C4-2B (cell line): ENCODE data around the gene SLC26A9.

Experiments
- ZFX ChIP-seq: fragments of 450-650 bp; IDR thresholded peaks from 2 replicates; pipeline ENCODE4 v1.6.1; 2017
- TF ChIP-seq, protein P1 (sequence below): fragments of 450-650 bp; conservative IDR thresholded peaks from 2 replicates; pipeline ENCODE4 v1.5.1; 2017; ENCODE audit warnings: mild to moderate bottlenecking

DNA sequence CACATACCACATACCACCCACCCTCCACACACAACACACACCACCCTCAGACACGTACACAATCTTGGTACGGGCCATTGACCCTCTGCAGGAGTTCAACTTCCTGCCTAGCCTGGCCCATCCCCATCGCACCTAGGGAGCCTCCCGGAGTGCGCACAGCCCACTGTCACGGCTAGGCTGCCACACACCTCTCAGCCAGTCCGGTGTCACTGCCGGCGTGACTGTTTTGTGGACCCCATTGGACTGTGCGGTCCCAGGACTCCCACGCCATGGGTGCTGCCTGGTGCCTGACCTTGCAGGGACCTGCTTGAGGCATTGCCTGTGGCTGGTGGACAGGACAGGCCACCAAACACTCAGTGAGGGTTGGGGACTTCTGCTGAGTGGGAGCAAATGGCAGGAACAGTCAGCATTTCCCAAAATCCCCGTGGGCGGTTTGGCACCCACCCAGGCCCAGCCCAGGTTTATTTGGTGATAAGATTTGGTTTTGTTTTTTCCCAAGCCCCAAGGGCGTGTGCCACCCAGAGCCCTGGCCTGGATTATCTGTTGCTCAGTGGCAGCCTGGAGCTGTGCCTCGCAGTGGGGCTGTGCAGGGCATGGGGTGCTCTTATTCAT is 32.2 kb upstream of the SLC26A9 start:
- TF ChIP-seq, protein P1, sequence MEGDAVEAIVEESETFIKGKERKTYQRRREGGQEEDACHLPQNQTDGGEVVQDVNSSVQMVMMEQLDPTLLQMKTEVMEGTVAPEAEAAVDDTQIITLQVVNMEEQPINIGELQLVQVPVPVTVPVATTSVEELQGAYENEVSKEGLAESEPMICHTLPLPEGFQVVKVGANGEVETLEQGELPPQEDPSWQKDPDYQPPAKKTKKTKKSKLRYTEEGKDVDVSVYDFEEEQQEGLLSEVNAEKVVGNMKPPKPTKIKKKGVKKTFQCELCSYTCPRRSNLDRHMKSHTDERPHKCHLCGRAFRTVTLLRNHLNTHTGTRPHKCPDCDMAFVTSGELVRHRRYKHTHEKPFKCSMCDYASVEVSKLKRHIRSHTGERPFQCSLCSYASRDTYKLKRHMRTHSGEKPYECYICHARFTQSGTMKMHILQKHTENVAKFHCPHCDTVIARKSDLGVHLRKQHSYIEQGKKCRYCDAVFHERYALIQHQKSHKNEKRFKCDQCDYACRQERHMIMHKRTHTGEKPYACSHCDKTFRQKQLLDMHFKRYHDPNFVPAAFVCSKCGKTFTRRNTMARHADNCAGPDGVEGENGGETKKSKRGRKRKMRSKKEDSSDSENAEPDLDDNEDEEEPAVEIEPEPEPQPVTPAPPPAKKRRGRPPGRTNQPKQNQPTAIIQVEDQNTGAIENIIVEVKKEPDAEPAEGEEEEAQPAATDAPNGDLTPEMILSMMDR: no peak
- no peak for TF ChIP-seq ZFX
